Measurements from ENCODE around the gene POLE. TPM values are rescaled to one million over a fixed set of nuclear protein-coding genes. Genes with fewer than 3 reads are reported as not detected.

The POLE gene
- total and polyA plus RNA-seq, 2 of the 4 experiments (the other 2 are of a cell fraction) = 17.2 to 20.7 TPM

DNA sequence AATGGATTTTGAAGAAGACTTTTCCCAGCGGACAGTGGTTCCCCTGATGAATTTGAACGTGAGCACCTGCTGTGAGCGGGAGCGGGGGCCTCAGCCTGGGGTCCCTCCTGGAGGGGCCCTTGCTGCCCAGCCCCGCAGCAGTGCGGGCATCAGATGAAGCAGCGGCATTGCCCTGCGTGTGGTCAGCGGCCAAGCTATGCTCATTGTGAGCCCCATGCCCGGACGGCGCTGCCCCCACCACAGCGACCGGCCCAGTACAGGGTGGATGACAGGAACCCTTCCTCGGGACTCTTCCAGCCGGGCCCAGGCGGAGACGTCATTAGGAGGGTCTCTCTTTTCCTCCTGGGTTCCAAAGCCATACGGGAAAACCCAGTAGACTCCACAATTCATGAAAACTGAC is 80.2 kb downstream of the POLE start:
- in situ Hi-C loops (cut with MboI; ENCODE audit: low sequenced_read_pairs) (no loop called here), dilution Hi-C loops (cut with HindIII; ENCODE audit: low sequenced_read_pairs, unreplicated experiment) (no loop called here), intact Hi-C loops (cut with micrococcal nuclease) (no loop called here)
- no peak for DNase-seq
- Histone ChIP-seq H3K9me3 (ENCODE audit: control insufficient read depth, insufficient read depth, low read length) (peaks cover 5% of the 10 kb centered on the region), H2BK120ac (ENCODE audit: low read depth, low read length) (no peak overlapping the region), H2AK5ac (ENCODE audit: low read depth, low read length) (no peak overlapping the region), H4K5ac (ENCODE audit: low read depth, low read length) (no peak overlapping the region), H3K9me1 (ENCODE audit: insufficient read depth, low read length) (no peaks in the 10 kb centered on the region), H3K23ac (ENCODE audit: low read depth, low read length) (no peak overlapping the region), H3K4me1 (ENCODE audit: control insufficient read depth, insufficient read depth, low read length) (peaks cover 4% of the 10 kb centered on the region; the same call in 1 of the 2 replicates), H3K9ac (ENCODE audit: low read depth, low read length) (no peak overlapping the region), H4K8ac (ENCODE audit: low read depth in 2 of 2, low read length in 2 of 2) (no peak overlapping the region), H2BK5ac (ENCODE audit: low read depth, low read length, poor library complexity, severe bottlenecking) (no peak overlapping the region), H3K79me1 (ENCODE audit: low read depth in 1 of 2, low read length in 2 of 2) (no peaks in the 10 kb centered on the region), H4K20me1 (ENCODE audit: insufficient read depth, low read length) (no peaks in the 10 kb centered on the region), H3K27me3 (ENCODE audit: control insufficient read depth, insufficient read depth, low read length) (peaks cover 34% of the 10 kb centered on the region), H3K36me3 (ENCODE audit: control insufficient read depth, insufficient read depth, low read length) (no peaks in the 10 kb centered on the region), H3K4ac (ENCODE audit: low read depth, low read length) (no peak overlapping the region), H3K56ac (ENCODE audit: extremely low read depth, insufficient read depth, low read length) (no peak overlapping the region), H3K4me3 (ENCODE audit: insufficient read depth, low read depth, low read length) (no peak overlapping the region), H2BK20ac (ENCODE audit: low read depth, low read length) (no peak overlapping the region), H2AK9ac (replicated peaks; ENCODE audit: low read depth, low read length, poor library complexity) (no peak overlapping the region), H3K4me2 (ENCODE audit: low read depth, low read length) (no peak overlapping the region), H3K14ac (replicated peaks; ENCODE audit: low read depth, low read length) (no peak overlapping the region), H2BK15ac (ENCODE audit: low read depth, low read length) (no peak overlapping the region), H2AFZ (replicated peaks; ENCODE audit: low read length, poor library complexity) (no peak overlapping the region), H3K18ac (ENCODE audit: low read depth, low read length) (no peak overlapping the region), H4K91ac (ENCODE audit: insufficient read depth, low read depth, low read length) (no peak overlapping the region), H3K27ac (ENCODE audit: insufficient read depth, low read length) (no peak overlapping the region)
- no TSS peak for BruUV-seq (replicated peaks)
- WGBS, 2 experiments (ENCODE audit: extremely low coverage in 2 of 2, insufficient read length in 1 of 2) = 80% methylated on average over 8 of the region's 19 CpGs; no CpG with 5 or more reads in 1 of the 2 experiments
- no peak for TF ChIP-seq MAZ (IDR thresholded peaks at IDR 0.05; ENCODE audit: borderline replicate concordance, low read depth, low read length)
- TF ChIP-seq SMC3 (IDR thresholded peaks at IDR 0.05; ENCODE audit: low read depth, low read length) = no peak
- TF ChIP-seq MXI1 (IDR thresholded peaks at IDR 0.05; ENCODE audit: borderline replicate concordance, low read depth, low read length) = no peak
- TF ChIP-seq CHD1 (IDR thresholded peaks at IDR 0.05; ENCODE audit: low read depth, low read length) = no peak
- TF ChIP-seq, protein P1, sequence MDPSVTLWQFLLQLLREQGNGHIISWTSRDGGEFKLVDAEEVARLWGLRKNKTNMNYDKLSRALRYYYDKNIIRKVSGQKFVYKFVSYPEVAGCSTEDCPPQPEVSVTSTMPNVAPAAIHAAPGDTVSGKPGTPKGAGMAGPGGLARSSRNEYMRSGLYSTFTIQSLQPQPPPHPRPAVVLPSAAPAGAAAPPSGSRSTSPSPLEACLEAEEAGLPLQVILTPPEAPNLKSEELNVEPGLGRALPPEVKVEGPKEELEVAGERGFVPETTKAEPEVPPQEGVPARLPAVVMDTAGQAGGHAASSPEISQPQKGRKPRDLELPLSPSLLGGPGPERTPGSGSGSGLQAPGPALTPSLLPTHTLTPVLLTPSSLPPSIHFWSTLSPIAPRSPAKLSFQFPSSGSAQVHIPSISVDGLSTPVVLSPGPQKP (IDR thresholded peaks at IDR 0.05; ENCODE audit: borderline replicate concordance, low read depth, low read length) = no peak
- TF ChIP-seq FOS (IDR thresholded peaks at IDR 0.05; ENCODE audit: low read depth, low read length) = no peak
- no peak for TF ChIP-seq RCOR1 (IDR thresholded peaks at IDR 0.05; ENCODE audit: insufficient replicate concordance, low read length)
- no peak for TF ChIP-seq RFX5 (IDR thresholded peaks at IDR 0.05; ENCODE audit: low read depth, low read length)
- TF ChIP-seq MAFK (IDR thresholded peaks at IDR 0.05; ENCODE audit: low read depth, low read length) = no peak
- no peak for TF ChIP-seq RAD21 (IDR thresholded peaks at IDR 0.05; ENCODE audit: low read length)
- TF ChIP-seq NFE2L2 (IDR thresholded peaks at IDR 0.05; ENCODE audit: low read depth, low read length) = no peak
- TF ChIP-seq BHLHE40 (IDR thresholded peaks at IDR 0.05; ENCODE audit: low read depth, low read length) = no peak
- TF ChIP-seq, protein P2, sequence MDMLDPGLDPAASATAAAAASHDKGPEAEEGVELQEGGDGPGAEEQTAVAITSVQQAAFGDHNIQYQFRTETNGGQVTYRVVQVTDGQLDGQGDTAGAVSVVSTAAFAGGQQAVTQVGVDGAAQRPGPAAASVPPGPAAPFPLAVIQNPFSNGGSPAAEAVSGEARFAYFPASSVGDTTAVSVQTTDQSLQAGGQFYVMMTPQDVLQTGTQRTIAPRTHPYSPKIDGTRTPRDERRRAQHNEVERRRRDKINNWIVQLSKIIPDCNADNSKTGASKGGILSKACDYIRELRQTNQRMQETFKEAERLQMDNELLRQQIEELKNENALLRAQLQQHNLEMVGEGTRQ (IDR thresholded peaks at IDR 0.05; ENCODE audit: low read depth, low read length) = no peak
- TF ChIP-seq CEBPB (IDR thresholded peaks at IDR 0.05; ENCODE audit: low read depth, low read length) = no peak
- TF ChIP-seq, protein P3, sequence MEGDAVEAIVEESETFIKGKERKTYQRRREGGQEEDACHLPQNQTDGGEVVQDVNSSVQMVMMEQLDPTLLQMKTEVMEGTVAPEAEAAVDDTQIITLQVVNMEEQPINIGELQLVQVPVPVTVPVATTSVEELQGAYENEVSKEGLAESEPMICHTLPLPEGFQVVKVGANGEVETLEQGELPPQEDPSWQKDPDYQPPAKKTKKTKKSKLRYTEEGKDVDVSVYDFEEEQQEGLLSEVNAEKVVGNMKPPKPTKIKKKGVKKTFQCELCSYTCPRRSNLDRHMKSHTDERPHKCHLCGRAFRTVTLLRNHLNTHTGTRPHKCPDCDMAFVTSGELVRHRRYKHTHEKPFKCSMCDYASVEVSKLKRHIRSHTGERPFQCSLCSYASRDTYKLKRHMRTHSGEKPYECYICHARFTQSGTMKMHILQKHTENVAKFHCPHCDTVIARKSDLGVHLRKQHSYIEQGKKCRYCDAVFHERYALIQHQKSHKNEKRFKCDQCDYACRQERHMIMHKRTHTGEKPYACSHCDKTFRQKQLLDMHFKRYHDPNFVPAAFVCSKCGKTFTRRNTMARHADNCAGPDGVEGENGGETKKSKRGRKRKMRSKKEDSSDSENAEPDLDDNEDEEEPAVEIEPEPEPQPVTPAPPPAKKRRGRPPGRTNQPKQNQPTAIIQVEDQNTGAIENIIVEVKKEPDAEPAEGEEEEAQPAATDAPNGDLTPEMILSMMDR (conservative IDR thresholded peaks at IDR 0.05; ENCODE audit: low read depth, low read length) = no peak
- TF ChIP-seq POLR2A (IDR thresholded peaks at IDR 0.05; ENCODE audit: low read depth, low read length) = no peak
- POLR2A ChIA-PET (ENCODE audit: unreplicated experiment) = no interaction called here
- ATAC-seq (ENCODE audit: low read depth) = no peak
- CTCF ChIA-PET = no interaction called here

Measured in IMR-90 (cell line).